Measurements from ENCODE around the gene CHCT1.
"Not testable (repeated sequence)": the region's sequence is repeated elsewhere in the genome, so short reads cannot be mapped to it uniquely, and the experiment has no call there.

The CHCT1 gene

GRCh38 chr17:60422162-60422665 is at the start of gene CHCT1:
Gene CHCT1 (plus strand): TSS chr17:60422489. CDS start chr17:60422593, 104 bp downstream.
- DNase-seq: no peak

- no peak for DNase-seq
Observed at GRCh38 chr17:60372790-60373483, 49.4 kb upstream of the CHCT1 start.

DNA sequence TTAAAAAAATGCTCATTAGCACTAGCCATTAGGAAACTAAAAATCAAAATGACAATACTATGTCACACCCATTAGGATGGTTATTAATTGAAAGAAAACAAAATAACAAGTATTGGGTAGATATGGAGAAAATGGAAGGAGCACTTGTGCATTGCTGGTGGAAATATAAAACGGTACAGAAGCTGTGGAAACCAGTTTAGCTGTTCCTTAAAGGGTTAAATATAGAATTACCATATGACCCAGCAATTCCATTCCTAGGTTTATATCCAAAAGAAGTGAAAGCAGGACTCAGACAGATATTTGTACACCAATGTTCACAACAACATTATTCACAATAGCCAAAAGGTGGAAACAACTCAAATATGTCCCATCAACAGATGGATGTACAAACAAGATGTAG is 44.1 kb upstream of the CHCT1 start:
- DNase-seq: not testable (repeated sequence)

DNA sequence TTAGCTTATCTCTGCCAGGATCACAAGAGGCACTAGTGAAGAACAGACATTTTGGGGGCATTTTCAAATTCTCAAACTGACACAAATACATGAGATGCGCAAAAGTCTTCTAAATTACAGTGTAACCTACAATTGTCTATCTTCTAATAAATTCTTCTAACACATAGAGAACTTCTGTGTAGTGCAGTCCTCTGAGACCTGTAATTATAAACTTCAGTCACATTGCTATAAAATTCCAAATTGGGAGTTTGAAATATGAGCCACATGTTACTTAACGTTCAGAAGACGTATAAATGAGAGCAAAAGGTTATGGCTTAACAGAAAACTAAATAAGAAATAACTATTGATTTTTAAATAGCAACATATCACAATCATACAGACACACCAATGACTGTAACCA is 42.8 kb upstream of the CHCT1 start:
- DNase-seq: not testable (repeated sequence)

GRCh38 chr17:60381958-60382357 is 40.3 kb upstream of the CHCT1 start:
- no peak for DNase-seq

DNA sequence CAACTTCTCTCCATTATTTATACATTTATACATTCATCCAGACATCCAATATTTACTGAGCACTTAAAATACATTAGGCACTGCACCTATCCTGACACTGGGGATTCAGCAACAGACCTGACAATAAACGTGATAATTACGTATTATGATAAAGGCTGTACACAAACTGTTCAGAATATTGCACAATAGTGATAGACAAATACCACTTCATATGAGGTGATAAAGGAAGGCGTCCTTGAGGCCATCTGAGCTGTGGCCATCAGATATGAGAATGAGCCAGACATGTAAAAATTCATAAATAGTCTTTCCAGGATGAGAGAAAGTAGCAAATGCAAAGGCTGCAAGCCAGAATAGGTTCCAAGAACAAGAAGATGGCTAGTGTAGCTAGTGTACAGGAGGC is 38.9 kb upstream of the CHCT1 start:
- DNase-seq: no peak

- DNase-seq: not testable (repeated sequence)
Observed at GRCh38 chr17:60384921-60385320, 37.4 kb upstream of the CHCT1 start.

DNA sequence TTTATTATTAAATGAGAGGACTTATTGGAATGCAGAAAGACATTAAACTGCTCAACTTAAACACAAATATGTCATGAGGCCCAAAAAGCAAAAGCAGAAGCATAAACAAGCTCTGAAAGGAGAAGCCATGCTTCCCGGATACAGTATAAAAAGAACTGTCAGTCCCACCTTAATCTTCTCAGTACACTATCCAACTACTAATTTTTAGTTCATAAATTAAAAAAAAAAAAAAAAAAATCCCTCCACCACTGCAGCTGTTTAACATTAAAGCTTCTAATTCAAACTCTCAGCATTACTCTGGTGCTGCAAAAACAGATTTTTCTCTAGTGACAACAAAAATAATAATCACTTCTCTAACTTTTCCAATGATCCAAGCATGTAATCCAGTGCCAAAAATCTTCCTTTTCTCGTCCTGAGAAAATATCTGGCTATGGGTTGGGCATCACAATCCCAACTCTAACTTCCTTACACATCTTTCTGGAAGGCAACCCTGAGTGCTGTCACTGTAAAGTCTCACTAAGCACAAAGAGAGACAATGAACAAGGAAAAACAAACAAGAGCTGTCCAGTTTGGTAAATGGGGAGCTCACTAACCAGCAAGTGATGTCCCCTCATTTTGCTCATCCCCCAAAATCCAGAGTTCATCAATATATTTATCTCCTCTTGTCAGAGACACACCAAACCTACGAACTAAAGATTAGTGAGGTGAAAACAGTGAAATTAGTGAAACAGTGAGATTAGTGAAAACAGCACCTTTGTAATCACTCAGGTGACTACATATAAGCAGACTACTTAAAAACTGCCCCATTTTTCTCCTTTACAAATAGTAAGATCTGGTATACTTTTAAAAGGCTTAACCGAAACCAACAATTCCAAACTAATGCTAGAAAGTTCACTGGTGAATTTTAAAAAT is 35.9 kb upstream of the CHCT1 start:
- DNase-seq: no peak

DNA sequence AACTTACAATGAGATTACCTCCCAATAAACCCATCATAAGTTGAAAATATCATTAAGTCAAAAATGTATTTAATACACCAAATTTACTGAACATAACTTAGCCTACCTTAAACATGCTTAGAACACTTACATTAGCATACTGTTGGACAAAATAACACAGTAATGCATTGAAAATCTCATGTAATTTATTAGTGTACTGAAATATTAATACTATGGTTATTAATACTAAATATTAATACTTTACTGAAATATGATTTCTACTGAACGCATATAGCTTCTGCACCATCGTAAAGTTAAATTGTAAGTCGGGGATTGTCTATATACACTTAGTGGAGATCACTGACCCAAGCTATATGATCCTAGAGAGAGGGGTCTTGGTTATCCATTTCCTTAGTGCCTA is 34.6 kb upstream of the CHCT1 start:
- no peak for DNase-seq

- no peak for DNase-seq
Observed at GRCh38 chr17:60388742-60389141, 33.5 kb upstream of the CHCT1 start.

GRCh38 chr17:60390186-60390585 is 32.1 kb upstream of the CHCT1 start:
- DNase-seq: peak; percentile 39

DNA sequence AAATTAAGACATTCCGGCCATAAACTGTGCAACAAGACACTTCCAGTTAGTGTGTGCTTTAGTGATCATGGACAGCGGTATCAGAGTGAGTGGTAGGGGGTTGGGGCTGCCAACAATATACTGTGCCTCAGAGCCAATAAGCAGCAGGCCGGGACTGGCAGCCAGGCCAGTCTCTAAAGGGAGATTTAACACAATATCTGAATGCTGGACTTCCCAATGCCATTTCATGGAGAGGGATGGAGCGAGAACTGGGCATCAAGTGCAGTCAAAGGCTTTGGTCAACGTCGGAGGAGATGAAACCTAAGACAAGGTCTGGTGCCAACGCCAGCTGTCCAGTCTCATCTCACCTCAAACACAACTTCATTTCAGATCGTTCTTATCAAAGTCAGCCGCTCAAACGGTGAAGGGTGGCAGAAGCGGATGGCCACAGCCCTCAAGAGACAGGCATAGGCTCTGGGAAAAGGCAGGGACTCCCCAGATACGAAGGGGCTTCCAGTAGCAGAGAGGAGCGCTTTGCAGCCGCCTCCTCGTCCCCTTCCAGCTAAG is 31.3 kb upstream of the CHCT1 start:
- DNase-seq: peak; percentile 30

- DNase-seq: no peak
Observed at GRCh38 chr17:60391471-60392041, 30.7 kb upstream of the CHCT1 start.

GRCh38 chr17:60392042-60392844 is 30.0 kb upstream of the CHCT1 start, which contains the start of gene USP32:
Gene USP32 (minus strand): TSS chr17:60392133. CDS start chr17:60391939, 194 bp downstream.
- DNase-seq: peak; percentile 95

- peak; percentile 84 for DNase-seq
Observed at GRCh38 chr17:60392845-60393702, 29.2 kb upstream of the CHCT1 start.

- peak; percentile 23 for DNase-seq
Observed at GRCh38 chr17:60393840-60394723, 28.2 kb upstream of the CHCT1 start.

DNA sequence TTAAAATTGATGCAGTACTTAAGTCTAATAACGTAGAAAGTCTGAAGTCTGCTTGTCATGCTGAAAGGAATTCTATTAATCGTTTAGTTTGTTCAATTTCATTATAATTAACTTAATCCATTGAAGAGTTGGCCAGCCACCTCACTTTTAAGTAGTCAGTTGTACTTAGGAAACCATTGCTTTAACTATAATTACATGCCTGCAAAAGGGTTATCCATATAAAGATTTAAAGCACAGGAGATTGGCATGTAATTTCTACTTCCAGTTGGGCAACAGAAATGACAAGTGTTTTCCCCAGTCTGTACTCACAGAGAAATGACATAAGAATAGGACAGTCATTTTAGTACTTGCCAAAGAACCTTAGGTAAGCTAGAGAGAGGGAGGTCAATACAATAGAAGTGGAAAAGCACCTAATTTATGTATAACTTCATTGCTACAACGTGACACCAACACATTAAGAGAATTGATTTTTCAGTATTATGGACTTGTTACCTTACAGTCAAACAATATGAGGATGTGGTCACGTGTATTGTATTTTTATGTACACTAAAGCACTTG is 26.7 kb upstream of the CHCT1 start:
- peak; percentile 22 for DNase-seq

DNA sequence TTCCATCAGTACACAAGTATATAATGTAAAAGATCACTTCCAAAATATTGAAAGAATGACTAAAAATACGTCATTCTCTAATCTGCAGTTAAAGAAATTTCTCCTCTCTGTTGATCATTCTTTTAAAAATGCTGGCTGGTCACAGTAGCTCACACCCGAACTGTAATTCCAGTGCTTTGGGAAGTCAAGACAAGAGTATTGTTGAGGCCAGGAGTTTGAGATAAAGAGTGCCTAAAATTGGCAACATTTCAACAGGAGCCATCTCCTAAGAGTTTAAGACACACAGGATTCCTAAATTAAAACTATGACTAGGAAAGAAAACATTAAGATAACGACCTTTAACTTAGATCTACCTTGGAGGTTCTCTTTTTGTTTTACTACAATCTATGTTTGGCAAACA is 25.9 kb upstream of the CHCT1 start:
- no peak for DNase-seq

GRCh38 chr17:60398227-60398959 is 23.9 kb upstream of the CHCT1 start:
- DNase-seq: peak; percentile 97

All from GF-D8 (cell line).